GM08714 (cell line): ENCODE results near the gene FBN3.

Source experiments
- H3K4me3 ChIP-seq: fragments of 200-500 bp; sonication (Bioruptor generic); 2 replicates; pipeline ENCODE4 v1.5.1; 2014; ENCODE audit warnings: mild to moderate bottlenecking, low read length, inconsistent platforms
- ZNF274 ChIP-seq: IDR thresholded peaks from 2 replicates; pipeline ENCODE4 v1.6.1; 2012; ENCODE audit warnings: mild to moderate bottlenecking, low read depth, low read length

Gene FBN3

GRCh38 chr19:8023371-8023770 lies 126.0 kb downstream of the FBN3 start:
- no peak for TF ChIP-seq ZNF274
- no peak overlapping the region for H3K4me3 ChIP-seq

GRCh38 chr19:8022275-8022674 lies 127.1 kb downstream of the FBN3 start:
- no peak for TF ChIP-seq ZNF274
- H3K4me3 ChIP-seq = no peak overlapping the region

GRCh38 chr19:8021374-8021773 lies 128.0 kb downstream of the FBN3 start:
- no peak for TF ChIP-seq ZNF274
- no peak overlapping the region for H3K4me3 ChIP-seq

DNA sequence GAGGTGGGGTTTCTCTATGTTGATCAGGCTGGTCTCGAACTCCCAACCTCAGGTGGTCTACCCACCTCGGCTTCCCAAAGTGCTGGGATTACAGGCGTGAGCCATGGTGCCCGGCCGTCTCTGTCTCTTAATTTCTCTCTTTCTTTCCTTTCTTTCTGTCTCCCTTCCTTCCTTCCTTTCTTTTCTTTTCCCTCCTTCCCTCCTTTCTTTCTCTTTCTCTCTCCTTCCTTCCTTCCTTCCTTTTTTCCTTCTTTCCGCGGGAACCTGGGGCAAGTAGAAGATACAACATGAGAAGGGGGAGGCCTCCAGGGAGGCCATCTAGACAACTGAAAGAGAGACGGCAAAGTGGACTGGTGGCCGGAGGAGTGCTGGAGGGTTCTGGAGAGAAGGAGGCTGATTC lies 128.7 kb downstream of the FBN3 start:
- no peak overlapping the region for H3K4me3 ChIP-seq
- no peak for TF ChIP-seq ZNF274

GRCh38 chr19:8017808-8018207 lies 131.6 kb downstream of the FBN3 start:
- TF ChIP-seq ZNF274 = no peak
- H3K4me3 ChIP-seq = no peak overlapping the region
